Breast epithelium (tissue), 3 donors: ENCODE data around the gene C1orf115.

Experiments
- POLR2A ChIP-seq: fragments of 450-650 bp; IDR thresholded peaks from one replicate; pipeline ENCODE4 v1.6.1; 2016; ENCODE audit warnings: antibody characterized with exemption, mild to moderate bottlenecking, moderate library complexity
- TF ChIP-seq, protein P1 (sequence below), 3 donors: fragments of 450-650 bp; IDR thresholded peaks; one replicate each; pipeline ENCODE4 v1.5.1; 2016 to 2017; ENCODE audit warnings: antibody characterized with exemption in 3 of 3, mild to moderate bottlenecking in 3 of 3, moderate library complexity in 3 of 3

DNA sequence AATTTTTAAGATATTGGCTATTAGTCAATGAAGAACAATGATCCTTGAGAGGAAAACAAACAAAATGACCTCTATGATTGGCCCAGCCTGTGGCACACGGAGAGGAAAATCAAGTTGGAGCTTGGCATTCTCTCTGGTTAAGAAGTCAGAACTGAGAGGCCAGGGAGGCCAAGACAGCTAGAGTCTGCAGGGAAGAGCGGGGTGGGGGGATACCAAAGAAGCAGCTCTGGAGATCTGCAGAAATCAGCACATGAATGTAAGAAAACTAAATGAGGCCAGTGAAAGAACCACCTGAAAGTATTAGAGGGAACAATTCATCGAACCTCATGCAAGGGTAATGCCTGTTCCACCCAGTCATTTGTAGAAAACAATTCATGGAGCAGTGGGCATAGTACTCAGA, 23.8 kb upstream of the C1orf115 start:
- TF ChIP-seq, protein P1, sequence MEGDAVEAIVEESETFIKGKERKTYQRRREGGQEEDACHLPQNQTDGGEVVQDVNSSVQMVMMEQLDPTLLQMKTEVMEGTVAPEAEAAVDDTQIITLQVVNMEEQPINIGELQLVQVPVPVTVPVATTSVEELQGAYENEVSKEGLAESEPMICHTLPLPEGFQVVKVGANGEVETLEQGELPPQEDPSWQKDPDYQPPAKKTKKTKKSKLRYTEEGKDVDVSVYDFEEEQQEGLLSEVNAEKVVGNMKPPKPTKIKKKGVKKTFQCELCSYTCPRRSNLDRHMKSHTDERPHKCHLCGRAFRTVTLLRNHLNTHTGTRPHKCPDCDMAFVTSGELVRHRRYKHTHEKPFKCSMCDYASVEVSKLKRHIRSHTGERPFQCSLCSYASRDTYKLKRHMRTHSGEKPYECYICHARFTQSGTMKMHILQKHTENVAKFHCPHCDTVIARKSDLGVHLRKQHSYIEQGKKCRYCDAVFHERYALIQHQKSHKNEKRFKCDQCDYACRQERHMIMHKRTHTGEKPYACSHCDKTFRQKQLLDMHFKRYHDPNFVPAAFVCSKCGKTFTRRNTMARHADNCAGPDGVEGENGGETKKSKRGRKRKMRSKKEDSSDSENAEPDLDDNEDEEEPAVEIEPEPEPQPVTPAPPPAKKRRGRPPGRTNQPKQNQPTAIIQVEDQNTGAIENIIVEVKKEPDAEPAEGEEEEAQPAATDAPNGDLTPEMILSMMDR (IDR thresholded peaks at IDR 0.05): no peak
- no peak for TF ChIP-seq POLR2A
